Subcutaneous adipose tissue (tissue), 4 donors: Measurements from ENCODE around the gene TAF11L8. TPM values are rescaled to one million over a fixed set of nuclear protein-coding genes. Genes with fewer than 3 reads are reported as not detected.
"Not testable (repeated sequence)": the region's sequence is repeated elsewhere in the genome, so short reads cannot be mapped to it uniquely, and the experiment has no call there.

Experiments
- small RNA-seq: library from RNA; depleted of rRNA; stranded (forward); fragments of <200 nt; gene quantifications from one replicate; pipeline ENCODE3, GENCODE V24; 2016
- total RNA-seq, 4 donors: library from RNA; depleted of rRNA; stranded (reverse); fragments of >200 nt; gene quantifications; one replicate each; pipeline ENCODE4 v1.1.0, GENCODE V29; 2016
- TF ChIP-seq, protein P1 (sequence below): fragments of 450-650 bp; IDR thresholded peaks from one replicate; pipeline ENCODE4 v1.5.1; 2016; ENCODE audit warnings: low read depth, mild to moderate bottlenecking, control low read depth, antibody characterized with exemption, moderate library complexity

TAF11L8 gene
- total RNA-seq, 4 donors from 2014 or later: not detected

DNA sequence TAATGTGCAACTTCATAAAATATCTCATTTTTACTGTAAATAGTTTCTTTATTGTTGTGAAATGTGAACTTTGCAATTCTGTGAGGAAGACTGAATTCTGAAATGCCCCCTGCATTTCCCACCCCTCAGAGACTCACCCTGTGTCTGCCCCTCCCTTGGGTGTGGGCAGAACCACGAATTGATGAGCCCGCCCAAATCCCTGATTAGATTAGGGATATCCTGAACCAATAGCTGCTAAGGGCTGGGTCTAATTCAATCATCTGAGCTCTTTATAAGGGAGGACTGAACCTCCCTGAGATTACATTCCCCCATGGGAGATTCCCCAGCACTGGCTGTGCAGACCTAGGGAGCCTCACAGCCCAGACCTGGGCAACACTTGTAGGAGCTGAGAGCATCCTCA is 19.3 kb upstream of the TAF11L8 start, which contains the start of gene TAF11L12:
TAF11L12 (plus strand) TSS at position 301 of the 400 bp plus-strand sequence.
- TF ChIP-seq, protein P1, sequence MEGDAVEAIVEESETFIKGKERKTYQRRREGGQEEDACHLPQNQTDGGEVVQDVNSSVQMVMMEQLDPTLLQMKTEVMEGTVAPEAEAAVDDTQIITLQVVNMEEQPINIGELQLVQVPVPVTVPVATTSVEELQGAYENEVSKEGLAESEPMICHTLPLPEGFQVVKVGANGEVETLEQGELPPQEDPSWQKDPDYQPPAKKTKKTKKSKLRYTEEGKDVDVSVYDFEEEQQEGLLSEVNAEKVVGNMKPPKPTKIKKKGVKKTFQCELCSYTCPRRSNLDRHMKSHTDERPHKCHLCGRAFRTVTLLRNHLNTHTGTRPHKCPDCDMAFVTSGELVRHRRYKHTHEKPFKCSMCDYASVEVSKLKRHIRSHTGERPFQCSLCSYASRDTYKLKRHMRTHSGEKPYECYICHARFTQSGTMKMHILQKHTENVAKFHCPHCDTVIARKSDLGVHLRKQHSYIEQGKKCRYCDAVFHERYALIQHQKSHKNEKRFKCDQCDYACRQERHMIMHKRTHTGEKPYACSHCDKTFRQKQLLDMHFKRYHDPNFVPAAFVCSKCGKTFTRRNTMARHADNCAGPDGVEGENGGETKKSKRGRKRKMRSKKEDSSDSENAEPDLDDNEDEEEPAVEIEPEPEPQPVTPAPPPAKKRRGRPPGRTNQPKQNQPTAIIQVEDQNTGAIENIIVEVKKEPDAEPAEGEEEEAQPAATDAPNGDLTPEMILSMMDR: not testable (repeated sequence)

DNA sequence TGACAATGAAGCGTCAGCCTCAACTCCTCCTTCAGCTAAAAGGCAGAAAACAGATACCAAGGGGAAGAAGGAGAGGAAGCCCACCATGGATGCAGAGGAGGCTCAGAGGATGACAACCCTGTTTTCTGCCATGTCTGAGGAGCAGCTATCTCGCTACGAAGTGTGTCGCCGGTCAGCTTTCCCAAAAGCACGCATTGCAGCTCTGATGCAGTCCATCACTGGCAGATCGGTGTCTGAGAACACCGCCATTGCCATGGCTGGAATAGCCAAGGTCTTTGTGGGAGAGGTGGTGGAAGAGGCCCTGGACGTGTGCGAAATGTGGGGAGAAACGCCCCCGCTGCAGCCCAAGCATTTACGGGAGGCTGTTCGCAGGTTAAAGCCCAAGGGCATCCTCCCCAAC is 14.2 kb upstream of the TAF11L8 start:
- TF ChIP-seq, protein P1: no peak

DNA sequence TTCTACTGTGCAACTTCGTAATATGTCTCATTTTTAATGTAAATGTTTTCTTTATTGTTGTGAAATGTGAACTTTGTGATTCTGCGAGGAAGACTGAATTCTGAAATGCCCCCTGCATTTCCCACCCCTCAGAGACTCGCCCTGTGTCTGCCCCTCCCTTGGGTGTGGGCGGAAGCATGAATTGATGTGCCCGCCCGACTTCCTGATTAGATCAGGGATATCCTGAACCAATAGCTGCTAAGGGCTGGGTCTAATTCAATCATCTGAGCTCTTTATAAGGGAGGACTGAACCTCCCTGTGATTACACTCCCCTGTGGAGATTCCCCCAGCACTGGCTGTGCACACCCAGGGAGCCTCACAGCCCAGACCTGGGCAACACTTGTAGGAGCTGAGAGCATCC is 13.1 kb upstream of the TAF11L8 start, which contains the start of gene TAF11L11:
TAF11L11 (plus strand) TSS at position 304 of the 400 bp plus-strand sequence.
- TF ChIP-seq, protein P1: not testable (repeated sequence)

DNA sequence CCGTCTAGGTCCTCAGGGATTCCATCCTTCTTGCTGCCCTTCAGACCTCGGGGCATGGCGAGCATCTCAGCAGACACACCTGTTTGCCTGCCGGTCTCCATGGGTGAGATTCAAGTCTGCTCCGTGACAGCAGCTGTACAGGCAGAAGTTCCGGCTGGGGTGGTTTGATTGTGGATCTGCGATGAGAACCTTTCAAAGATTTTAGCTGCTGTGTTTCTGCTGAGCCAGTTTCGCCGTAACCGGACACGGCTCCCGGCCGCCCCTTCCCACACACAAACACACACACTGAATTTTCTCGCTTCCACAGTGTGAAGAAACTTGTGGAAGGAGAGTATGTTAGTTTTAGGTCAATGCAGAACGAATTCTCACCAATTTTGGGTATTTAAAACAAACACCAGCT is 7.0 kb upstream of the TAF11L8 start, which contains the start of gene TAF11L10:
TAF11L10 (minus strand) TSS at position 101 of the 400 bp plus-strand sequence.
- TF ChIP-seq, protein P1: not testable (repeated sequence)

DNA sequence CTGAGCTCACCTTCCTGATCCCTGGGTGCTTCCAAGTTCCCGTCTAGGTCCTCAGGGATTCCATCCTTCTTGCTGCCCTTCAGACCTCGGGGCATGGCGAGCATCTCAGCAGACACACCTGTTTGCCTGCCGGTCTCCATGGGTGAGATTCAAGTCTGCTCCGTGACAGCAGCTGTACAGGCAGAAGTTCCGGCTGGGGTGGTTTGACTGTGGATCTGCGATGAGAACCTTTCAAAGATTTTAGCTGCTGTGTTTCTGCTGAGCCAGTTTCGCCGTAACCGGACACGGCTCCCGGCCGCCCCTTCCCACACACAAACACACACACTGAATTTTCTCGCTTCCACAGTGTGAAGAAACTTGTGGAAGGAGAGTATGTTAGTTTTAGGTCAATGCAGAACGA is 3.5 kb upstream of the TAF11L8 start, which contains the start of gene TAF11L9:
TAF11L9 (minus strand) TSS at position 140 of the 400 bp plus-strand sequence.
- TF ChIP-seq, protein P1: not testable (repeated sequence)

DNA sequence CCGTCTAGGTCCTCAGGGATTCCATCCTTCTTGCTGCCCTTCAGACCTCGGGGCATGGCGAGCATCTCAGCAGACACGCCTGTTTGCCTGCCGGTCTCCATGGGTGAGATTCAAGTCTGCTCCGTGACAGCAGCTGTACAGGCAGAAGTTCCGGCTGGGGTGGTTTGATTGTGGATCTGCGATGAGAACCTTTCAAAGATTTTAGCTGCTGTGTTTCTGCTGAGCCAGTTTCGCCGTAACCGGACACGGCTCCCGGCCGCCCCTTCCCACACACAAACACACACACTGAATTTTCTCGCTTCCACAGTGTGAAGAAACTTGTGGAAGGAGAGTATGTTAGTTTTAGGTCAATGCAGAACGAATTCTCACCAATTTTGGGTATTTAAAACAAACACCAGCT is 5.1 kb downstream of the TAF11L8 start, which contains the start of gene TAF11L7:
TAF11L7 (minus strand) TSS at position 101 of the 400 bp plus-strand sequence.
- TF ChIP-seq, protein P1: not testable (repeated sequence)

Small RNAs within 50 kb of the gene (small RNA-seq; reads per million reads assigned to genes)
- gene AC233724.3 (not detected), gene AC233724.6 (not detected), gene AC233724.7 (not detected)

Other genes starting within 250 kb of the TAF11L8 start
- not detected for gene TAF11L2, start 92.7 kb downstream of the TAF11L8 start, total RNA-seq
- gene TAF11L3, start 72.6 kb downstream of the TAF11L8 start, total RNA-seq: not detected
- gene TAF11L4, start 69.2 kb downstream of the TAF11L8 start, total RNA-seq: not detected
- gene TAF11L5, start 65.7 kb downstream of the TAF11L8 start, total RNA-seq: not detected
- gene TAF11L6, start 62.3 kb downstream of the TAF11L8 start, total RNA-seq: not detected
- gene TAF11L7, start 5.2 kb downstream of the TAF11L8 start, total RNA-seq: not detected
- gene TAF11L9, start 3.4 kb upstream of the TAF11L8 start, total RNA-seq: not detected
- gene TAF11L10, start 6.9 kb upstream of the TAF11L8 start, total RNA-seq: not detected
- not detected for gene TAF11L11, start 13.2 kb upstream of the TAF11L8 start, total RNA-seq
- not detected for gene TAF11L12, start 19.4 kb upstream of the TAF11L8 start, total RNA-seq
- not detected for gene TAF11L13, start 41.1 kb upstream of the TAF11L8 start, total RNA-seq
- not detected for gene TAF11L14, start 43.5 kb upstream of the TAF11L8 start, total RNA-seq